ENCODE measurements around the gene TLL2. TPM values are rescaled to one million over a fixed set of nuclear protein-coding genes. Genes with fewer than 3 reads are reported as not detected.

TLL2 gene
- total and polyA plus RNA-seq, 2 of the 4 experiments (the other 2 are of a cell fraction), result under 0.01 to 0.05 TPM

GRCh38 chr10:96422525-96422924 is 91.2 kb downstream of the TLL2 start:
- Histone ChIP-seq H2AFZ (replicated peaks; ENCODE audit: low read length, poor library complexity) (peak overlapping the region; percentile 10), H2BK120ac (ENCODE audit: low read depth, low read length) (no peak overlapping the region), H3K18ac (ENCODE audit: low read depth, low read length) (no peak overlapping the region), H3K9me1 (ENCODE audit: insufficient read depth, low read length) (no peaks in the 10 kb centered on the region), H4K91ac (ENCODE audit: insufficient read depth, low read depth, low read length) (no peak overlapping the region), H3K4me1 (ENCODE audit: control insufficient read depth, insufficient read depth, low read length) (no peaks in the 10 kb centered on the region), H3K9me3 (ENCODE audit: control insufficient read depth, insufficient read depth, low read length) (no peaks in the 10 kb centered on the region), H2AK5ac (ENCODE audit: low read depth, low read length) (no peak overlapping the region), H3K27ac (ENCODE audit: insufficient read depth, low read length) (no peak overlapping the region), H3K56ac (ENCODE audit: extremely low read depth, insufficient read depth, low read length) (no peak overlapping the region), H3K27me3 (ENCODE audit: control insufficient read depth, insufficient read depth, low read length) (no peaks in the 10 kb centered on the region; the same call in 1 of the 2 replicates), H4K8ac (ENCODE audit: low read depth in 2 of 2, low read length in 2 of 2) (no peak overlapping the region), H3K4me3 (ENCODE audit: insufficient read depth, low read depth, low read length) (no peak overlapping the region), H2BK15ac (ENCODE audit: low read depth, low read length) (no peak overlapping the region), H3K79me1 (ENCODE audit: low read depth in 1 of 2, low read length in 2 of 2) (no peaks in the 10 kb centered on the region), H2BK20ac (ENCODE audit: low read depth, low read length) (no peak overlapping the region), H3K4ac (ENCODE audit: low read depth, low read length) (no peak overlapping the region), H3K9ac (ENCODE audit: low read depth, low read length) (no peak overlapping the region), H3K36me3 (ENCODE audit: control insufficient read depth, insufficient read depth, low read length) (no peaks in the 10 kb centered on the region), H2BK5ac (ENCODE audit: low read depth, low read length, poor library complexity, severe bottlenecking) (no peak overlapping the region), H3K23ac (ENCODE audit: low read depth, low read length) (no peak overlapping the region), H4K20me1 (ENCODE audit: insufficient read depth, low read length) (no peaks in the 10 kb centered on the region), H3K4me2 (ENCODE audit: low read depth, low read length) (no peak overlapping the region), H4K5ac (ENCODE audit: low read depth, low read length) (no peak overlapping the region), H2AK9ac (replicated peaks; ENCODE audit: low read depth, low read length, poor library complexity) (no peak overlapping the region), H3K14ac (replicated peaks; ENCODE audit: low read depth, low read length) (no peak overlapping the region)
- ATAC-seq (ENCODE audit: low read depth) (no peak), DNase-seq (no peak)
- ChIA-PET POLR2A (ENCODE audit: unreplicated experiment) (no interaction called here), CTCF (no interaction called here)
- BruUV-seq (replicated peaks), result no TSS peak
- intact Hi-C loops (cut with micrococcal nuclease) (no loop called here), in situ Hi-C loops (cut with MboI; ENCODE audit: low sequenced_read_pairs) (no loop called here), dilution Hi-C loops (cut with HindIII; ENCODE audit: low sequenced_read_pairs, unreplicated experiment) (no loop called here)
- WGBS, 2 experiments (ENCODE audit: extremely low coverage in 2 of 2, insufficient read length in 1 of 2), result no CpG with 5 or more reads among the region's 9 CpGs
- no peak for TF ChIP-seq CEBPB (IDR thresholded peaks at IDR 0.05; ENCODE audit: low read depth, low read length)
- no peak for TF ChIP-seq USF2 (IDR thresholded peaks at IDR 0.05; ENCODE audit: low read depth, low read length)
- no peak for TF ChIP-seq FOS (IDR thresholded peaks at IDR 0.05; ENCODE audit: low read depth, low read length)
- no peak for TF ChIP-seq MXI1 (IDR thresholded peaks at IDR 0.05; ENCODE audit: borderline replicate concordance, low read depth, low read length)
- TF ChIP-seq BHLHE40 (IDR thresholded peaks at IDR 0.05; ENCODE audit: low read depth, low read length), result no peak
- no peak for TF ChIP-seq POLR2A (IDR thresholded peaks at IDR 0.05; ENCODE audit: low read depth, low read length)
- no peak for TF ChIP-seq RAD21 (IDR thresholded peaks at IDR 0.05; ENCODE audit: low read length)
- no peak for TF ChIP-seq SMC3 (IDR thresholded peaks at IDR 0.05; ENCODE audit: low read depth, low read length)
- TF ChIP-seq RCOR1 (IDR thresholded peaks at IDR 0.05; ENCODE audit: insufficient replicate concordance, low read length), result no peak
- no peak for TF ChIP-seq CHD1 (IDR thresholded peaks at IDR 0.05; ENCODE audit: low read depth, low read length)
- TF ChIP-seq RFX5 (IDR thresholded peaks at IDR 0.05; ENCODE audit: low read depth, low read length), result no peak
- TF ChIP-seq, protein P1, sequence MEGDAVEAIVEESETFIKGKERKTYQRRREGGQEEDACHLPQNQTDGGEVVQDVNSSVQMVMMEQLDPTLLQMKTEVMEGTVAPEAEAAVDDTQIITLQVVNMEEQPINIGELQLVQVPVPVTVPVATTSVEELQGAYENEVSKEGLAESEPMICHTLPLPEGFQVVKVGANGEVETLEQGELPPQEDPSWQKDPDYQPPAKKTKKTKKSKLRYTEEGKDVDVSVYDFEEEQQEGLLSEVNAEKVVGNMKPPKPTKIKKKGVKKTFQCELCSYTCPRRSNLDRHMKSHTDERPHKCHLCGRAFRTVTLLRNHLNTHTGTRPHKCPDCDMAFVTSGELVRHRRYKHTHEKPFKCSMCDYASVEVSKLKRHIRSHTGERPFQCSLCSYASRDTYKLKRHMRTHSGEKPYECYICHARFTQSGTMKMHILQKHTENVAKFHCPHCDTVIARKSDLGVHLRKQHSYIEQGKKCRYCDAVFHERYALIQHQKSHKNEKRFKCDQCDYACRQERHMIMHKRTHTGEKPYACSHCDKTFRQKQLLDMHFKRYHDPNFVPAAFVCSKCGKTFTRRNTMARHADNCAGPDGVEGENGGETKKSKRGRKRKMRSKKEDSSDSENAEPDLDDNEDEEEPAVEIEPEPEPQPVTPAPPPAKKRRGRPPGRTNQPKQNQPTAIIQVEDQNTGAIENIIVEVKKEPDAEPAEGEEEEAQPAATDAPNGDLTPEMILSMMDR (conservative IDR thresholded peaks at IDR 0.05; ENCODE audit: low read depth, low read length), result no peak
- TF ChIP-seq NFE2L2 (IDR thresholded peaks at IDR 0.05; ENCODE audit: low read depth, low read length), result no peak
- TF ChIP-seq MAFK (IDR thresholded peaks at IDR 0.05; ENCODE audit: low read depth, low read length), result no peak
- TF ChIP-seq MAZ (IDR thresholded peaks at IDR 0.05; ENCODE audit: borderline replicate concordance, low read depth, low read length), result no peak
- TF ChIP-seq, protein P2, sequence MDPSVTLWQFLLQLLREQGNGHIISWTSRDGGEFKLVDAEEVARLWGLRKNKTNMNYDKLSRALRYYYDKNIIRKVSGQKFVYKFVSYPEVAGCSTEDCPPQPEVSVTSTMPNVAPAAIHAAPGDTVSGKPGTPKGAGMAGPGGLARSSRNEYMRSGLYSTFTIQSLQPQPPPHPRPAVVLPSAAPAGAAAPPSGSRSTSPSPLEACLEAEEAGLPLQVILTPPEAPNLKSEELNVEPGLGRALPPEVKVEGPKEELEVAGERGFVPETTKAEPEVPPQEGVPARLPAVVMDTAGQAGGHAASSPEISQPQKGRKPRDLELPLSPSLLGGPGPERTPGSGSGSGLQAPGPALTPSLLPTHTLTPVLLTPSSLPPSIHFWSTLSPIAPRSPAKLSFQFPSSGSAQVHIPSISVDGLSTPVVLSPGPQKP (IDR thresholded peaks at IDR 0.05; ENCODE audit: borderline replicate concordance, low read depth, low read length), result no peak
